Tibial artery (tissue), 4 donors: Measurements from ENCODE around the gene CRCP.
"Not testable (repeated sequence)": the region's sequence is repeated elsewhere in the genome, so short reads cannot be mapped to it uniquely, and the experiment has no call there.

Experiments used
- DNase-seq, 2 donors: peaks; one replicate each; pipeline ENCODE4 v3.0.0-alpha.2; 2019
- H3K27ac ChIP-seq, 2 donors: fragments of 200-600 bp; sonication (generic) in 1 of 2; 1 replicate in 1 of 2; 2 replicates in 1 of 2; pipeline ENCODE4 v1.5.1; 2018 to 2019; ENCODE audit warnings: mild to moderate bottlenecking in 1 of 2
- H3K27me3 ChIP-seq, 2 donors: fragments of 200-600 bp; sonication (generic) in 1 of 2; one replicate each; pipeline versions ENCODE4 v1.5.1 to v1.6.0; 2016 to 2019
- H3K36me3 ChIP-seq, 3 donors: fragments of 200-600 bp; sonication (generic) in 2 of 3; one replicate each; pipeline ENCODE4 v1.5.1; 2016 to 2019; ENCODE audit warnings: mild to moderate bottlenecking in 2 of 3
- H3K4me1 ChIP-seq, 4 donors: fragments of 200-600 bp; sonication (generic) in 2 of 4; 1 replicate in 3 of 4; 2 replicates in 1 of 4; pipeline ENCODE4 v1.5.1; 2016 to 2019
- H3K4me3 ChIP-seq, 2 donors: fragments of 200-600 bp; sonication (generic) in 1 of 2; 1 replicate in 1 of 2; 2 replicates in 1 of 2; pipeline ENCODE4 v1.5.1; 2018 to 2019; ENCODE audit warnings: mild to moderate bottlenecking in 2 of 2
- H3K9me3 ChIP-seq, 3 donors: fragments of 200-600 bp; sonication (generic) in 1 of 3; one replicate each; pipeline ENCODE4 v1.5.1; 2016 to 2019
- intact Hi-C: fragments of 100-400 bp; cut with DNase I; formaldehyde crosslinking; loops from one replicate; pipeline ENCODE4 v1.15.0; 2023; ENCODE audit warnings: low total_unique reads
- TF ChIP-seq, protein P1 (sequence below), 2 experiments: fragments of 200-600 bp in 1 of 2; fragments of 450-650 bp in 1 of 2; IDR thresholded peaks; one replicate each; pipeline ENCODE4 v1.5.1; 2017 to 2019; ENCODE audit warnings: antibody characterized with exemption in 2 of 2, mild to moderate bottlenecking in 1 of 2, moderate library complexity in 1 of 2

Gene CRCP

DNA sequence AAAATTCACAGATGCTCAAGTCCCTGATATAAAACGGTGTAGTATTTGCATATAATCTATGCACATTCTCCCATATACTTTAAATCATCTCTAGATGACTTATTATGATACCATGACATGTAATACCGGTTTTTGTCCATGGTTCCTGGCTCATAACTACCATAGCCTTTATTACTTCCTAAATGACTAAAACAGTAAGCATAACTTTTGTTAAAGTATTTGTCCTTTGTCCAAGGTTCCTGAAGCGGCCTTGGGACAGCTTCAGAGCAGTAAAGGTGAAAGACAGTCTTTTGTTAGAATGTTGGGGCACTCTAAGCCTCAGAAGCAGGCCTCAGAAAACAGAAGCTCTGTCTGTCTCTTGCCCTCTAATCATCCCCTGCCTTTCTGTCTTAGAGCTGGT lies 4.0 kb downstream of the CRCP start:
- H3K4me1 ChIP-seq: peaks cover 0 to 43% (median 23%) of the 10 kb centered on the region in 4 donors
- intact Hi-C loops: loop anchor here (5.0 kb wide), 1 partner anchor 41 kb away; the partner anchor contains the start of gene ASL

DNA sequence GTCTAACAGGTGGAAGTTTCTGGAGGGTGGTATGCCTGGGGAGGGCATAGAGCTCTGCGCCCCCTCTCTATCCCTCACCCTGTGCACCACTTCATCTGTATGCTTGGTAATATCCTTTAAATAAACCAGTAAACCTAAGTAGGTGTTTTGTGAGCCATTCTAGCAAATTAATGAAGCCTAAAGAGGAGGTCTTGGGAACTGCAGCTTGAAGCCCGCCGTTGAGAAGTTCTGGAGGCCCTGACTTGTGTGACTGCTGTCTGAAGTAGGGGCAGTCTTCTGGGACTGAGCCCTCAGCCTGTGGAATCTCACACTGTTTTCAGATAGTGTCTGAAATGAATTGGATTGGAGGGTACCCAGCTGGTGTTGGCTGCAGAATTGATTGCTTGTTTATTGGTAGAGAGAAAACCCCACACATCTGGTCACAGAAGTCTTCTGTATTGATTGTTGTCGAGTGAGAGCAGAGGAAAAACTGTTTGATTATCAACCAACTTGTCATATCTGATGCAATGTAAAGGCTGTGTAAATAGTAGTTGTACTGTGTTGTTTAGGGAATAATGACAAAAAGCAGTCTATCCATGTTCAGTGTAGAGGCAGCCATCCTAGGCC lies 4.7 kb downstream of the CRCP start:
- H3K27me3 ChIP-seq: no peaks in the 10 kb centered on the region
- TF ChIP-seq, protein P1, sequence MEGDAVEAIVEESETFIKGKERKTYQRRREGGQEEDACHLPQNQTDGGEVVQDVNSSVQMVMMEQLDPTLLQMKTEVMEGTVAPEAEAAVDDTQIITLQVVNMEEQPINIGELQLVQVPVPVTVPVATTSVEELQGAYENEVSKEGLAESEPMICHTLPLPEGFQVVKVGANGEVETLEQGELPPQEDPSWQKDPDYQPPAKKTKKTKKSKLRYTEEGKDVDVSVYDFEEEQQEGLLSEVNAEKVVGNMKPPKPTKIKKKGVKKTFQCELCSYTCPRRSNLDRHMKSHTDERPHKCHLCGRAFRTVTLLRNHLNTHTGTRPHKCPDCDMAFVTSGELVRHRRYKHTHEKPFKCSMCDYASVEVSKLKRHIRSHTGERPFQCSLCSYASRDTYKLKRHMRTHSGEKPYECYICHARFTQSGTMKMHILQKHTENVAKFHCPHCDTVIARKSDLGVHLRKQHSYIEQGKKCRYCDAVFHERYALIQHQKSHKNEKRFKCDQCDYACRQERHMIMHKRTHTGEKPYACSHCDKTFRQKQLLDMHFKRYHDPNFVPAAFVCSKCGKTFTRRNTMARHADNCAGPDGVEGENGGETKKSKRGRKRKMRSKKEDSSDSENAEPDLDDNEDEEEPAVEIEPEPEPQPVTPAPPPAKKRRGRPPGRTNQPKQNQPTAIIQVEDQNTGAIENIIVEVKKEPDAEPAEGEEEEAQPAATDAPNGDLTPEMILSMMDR (IDR thresholded peaks at IDR 0.05): no peak
- intact Hi-C loops: loop anchor here (5.0 kb wide), 1 partner anchor 42 kb away; the partner anchor contains the start of gene ASL
- peaks cover 0 to 40% (median 21%) of the 10 kb centered on the region in 4 donors for H3K4me1 ChIP-seq
- DNase-seq: no peak
- H3K9me3 ChIP-seq: no peaks in the 10 kb centered on the region
- no peak overlapping the region for H3K4me3 ChIP-seq
- no peak overlapping the region for H3K27ac ChIP-seq
- H3K36me3 ChIP-seq: peaks cover 0 to 6% (median 5%) of the 10 kb centered on the region in 3 donors

More for the DNA sequence above, 4.0 kb downstream of the CRCP start:
- Histone ChIP-seq H3K9me3 (no peaks in the 10 kb centered on the region), H3K27me3 (no peaks in the 10 kb centered on the region), H3K36me3 (peaks cover 0 to 6% (median 5%) of the 10 kb centered on the region in 3 donors), H3K27ac (no peak overlapping the region), H3K4me3 (no peak overlapping the region)
- no peak for DNase-seq
- TF ChIP-seq, protein P1 (IDR thresholded peaks at IDR 0.05): no peak

DNA sequence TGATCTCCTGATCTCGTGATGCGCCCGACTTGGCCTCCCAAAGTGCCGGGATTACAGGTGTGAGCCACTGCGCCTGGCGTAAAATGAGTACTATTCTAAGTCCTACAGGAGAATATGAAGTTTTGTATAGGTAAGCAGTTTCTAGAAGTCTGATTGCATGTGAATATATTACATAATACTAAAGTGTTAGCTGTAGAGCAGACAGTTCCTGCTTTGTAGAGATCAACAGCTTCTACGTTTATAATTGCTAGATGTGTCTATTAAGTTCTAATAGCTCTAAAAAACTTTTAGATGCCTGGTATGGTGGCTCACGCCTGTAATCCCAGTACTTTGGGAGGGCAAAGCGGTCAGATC lies 8.5 kb downstream of the CRCP start:
- intact Hi-C loops: no loop called here
- no peaks in the 10 kb centered on the region for H3K9me3 ChIP-seq
- TF ChIP-seq, protein P1 (IDR thresholded peaks at IDR 0.05): no peak
- peaks cover 0 to 29% (median 15%) of the 10 kb centered on the region in 4 donors for H3K4me1 ChIP-seq
- no peak overlapping the region for H3K27ac ChIP-seq
- H3K36me3 ChIP-seq: peaks cover 0 to 6% (median 5%) of the 10 kb centered on the region in 3 donors
- no peak overlapping the region for H3K4me3 ChIP-seq
- H3K27me3 ChIP-seq: no peaks in the 10 kb centered on the region
- no peak for DNase-seq

DNA sequence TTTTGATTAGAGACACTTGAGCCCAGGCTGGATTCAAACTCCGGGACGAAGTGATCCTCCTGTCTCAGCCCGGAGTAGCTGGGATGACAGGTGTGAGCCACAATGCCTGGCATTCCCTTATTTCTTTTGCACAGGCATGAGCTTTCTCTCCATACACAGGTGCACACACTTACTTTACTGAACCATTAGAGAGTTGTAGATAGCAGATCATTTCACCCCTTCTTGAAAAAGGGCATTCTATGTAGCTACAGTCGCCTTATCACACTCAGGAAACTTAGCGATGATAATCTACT lies 9.9 kb downstream of the CRCP start:
- H3K4me3 ChIP-seq, H3K9me3 ChIP-seq, H3K27me3 ChIP-seq, intact Hi-C loops, H3K27ac ChIP-seq, DNase-seq, H3K36me3 ChIP-seq: not testable (repeated sequence)
- peaks cover 0 to 21% (median 11%) of the 10 kb centered on the region in 4 donors for H3K4me1 ChIP-seq

DNA sequence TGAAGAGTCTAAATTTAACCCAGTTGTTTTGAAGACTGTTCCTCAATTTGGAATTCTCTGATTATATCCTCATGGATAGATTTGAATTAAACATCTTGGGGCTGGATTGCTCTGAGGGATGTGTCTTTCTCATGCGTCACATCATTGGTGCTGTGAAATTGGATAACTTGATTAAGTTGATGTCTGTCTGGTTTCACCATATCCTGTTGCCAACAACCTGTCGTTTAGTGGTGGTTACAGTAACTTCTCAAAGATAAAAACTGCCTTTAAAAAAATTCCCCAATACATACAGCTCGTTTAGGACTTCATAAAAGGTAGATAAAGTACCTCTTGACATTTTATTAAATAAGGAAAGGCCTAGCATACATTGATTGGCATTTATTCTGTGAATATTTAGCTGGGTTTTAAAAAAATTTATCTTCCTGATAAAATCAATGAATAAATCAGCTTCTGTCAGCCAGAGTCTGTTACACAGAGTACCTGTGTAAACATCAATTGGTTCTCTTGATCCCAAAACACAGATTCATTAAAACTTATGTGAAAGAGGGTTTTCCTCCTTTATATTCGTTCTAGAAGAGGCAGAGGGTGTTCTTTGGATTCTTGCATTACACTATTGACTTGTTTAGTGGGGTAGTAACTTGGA lies 10.5 kb downstream of the CRCP start:
- no peak overlapping the region for H3K27ac ChIP-seq
- TF ChIP-seq, protein P1 (IDR thresholded peaks at IDR 0.05): no peak
- no peaks in the 10 kb centered on the region for H3K27me3 ChIP-seq
- intact Hi-C loops: no loop called here
- no peak overlapping the region for H3K4me3 ChIP-seq
- H3K9me3 ChIP-seq: no peaks in the 10 kb centered on the region
- no peak for DNase-seq
- peaks cover 0 to 6% (median 1%) of the 10 kb centered on the region in 3 donors for H3K36me3 ChIP-seq
- H3K4me1 ChIP-seq: peaks cover 0 to 21% (median 11%) of the 10 kb centered on the region in 4 donors

DNA sequence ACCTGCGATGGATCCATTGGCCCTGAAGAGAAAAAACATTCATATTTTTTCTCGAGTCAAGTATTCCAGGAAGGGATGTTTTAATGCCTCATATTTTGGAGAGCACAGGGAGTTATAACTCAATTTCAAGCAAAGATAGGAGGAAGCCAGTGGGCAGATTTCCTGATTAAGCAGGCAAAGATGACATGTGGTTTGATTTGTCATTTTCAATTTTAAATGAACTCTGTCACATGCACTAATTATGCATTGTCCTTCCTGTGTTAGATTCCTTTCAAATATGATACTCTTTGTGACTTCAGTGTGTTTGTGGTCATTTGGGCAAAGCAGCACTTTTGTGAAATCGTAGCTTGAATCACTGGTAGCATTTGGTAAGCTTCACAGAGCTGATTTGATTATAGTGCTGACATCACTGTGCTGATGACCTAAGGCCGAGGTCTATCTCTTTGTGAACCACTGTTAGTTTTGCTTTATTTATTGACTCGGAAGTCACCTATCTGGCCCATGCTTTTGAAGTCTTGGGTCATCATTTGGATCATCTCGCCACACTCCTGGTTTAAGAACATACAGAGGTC lies 11.2 kb downstream of the CRCP start:
- not testable (repeated sequence) for H3K27ac ChIP-seq, H3K4me3 ChIP-seq
- peaks cover 0 to 21% (median 10%) of the 10 kb centered on the region in 4 donors for H3K4me1 ChIP-seq

DNA sequence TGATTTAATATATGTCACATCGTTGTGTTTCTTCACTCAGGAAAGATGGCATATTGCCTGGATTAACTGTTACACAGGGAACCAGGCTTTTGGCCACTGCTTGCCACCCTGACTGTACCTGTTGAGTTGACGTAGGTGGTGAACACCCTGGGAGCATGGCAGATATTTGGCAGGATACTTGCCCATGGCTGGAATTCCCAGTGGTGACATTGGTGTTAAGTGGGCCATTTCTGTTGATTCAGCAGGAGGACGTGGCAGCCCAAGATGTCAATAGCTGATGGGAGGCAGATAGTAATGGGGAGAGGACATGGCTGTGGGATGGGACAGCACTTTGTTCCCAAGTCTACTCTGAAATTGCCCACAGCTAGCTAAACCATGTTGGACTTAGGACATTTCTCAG lies 12.5 kb downstream of the CRCP start:
- H3K4me3 ChIP-seq, H3K27me3 ChIP-seq, intact Hi-C loops, H3K9me3 ChIP-seq, H3K27ac ChIP-seq, DNase-seq: not testable (repeated sequence)
- peaks cover 16 to 19% (median 19%) of the 10 kb centered on the region in 3 donors for H3K36me3 ChIP-seq
- H3K4me1 ChIP-seq: peaks cover 0 to 21% (median 10%) of the 10 kb centered on the region in 4 donors

More for the DNA sequence above, 11.2 kb downstream of the CRCP start:
- DNase-seq, H3K36me3 ChIP-seq, intact Hi-C loops, H3K9me3 ChIP-seq, H3K27me3 ChIP-seq: not testable (repeated sequence)
